ENCODE results near the gene BNC2. TPM values are rescaled to one million over a fixed set of nuclear protein-coding genes. Genes with fewer than 3 reads are reported as not detected.

Gene BNC2
- total and polyA plus RNA-seq, 2 of the 4 experiments (the other 2 are of a cell fraction) = 15.5 to 45.2 TPM

GRCh38 chr9:16656432-16657169 lies 213.9 kb downstream of the BNC2 start:
- Histone ChIP-seq H3K9ac (ENCODE audit: low read depth, low read length) (no peak overlapping the region), H4K8ac (ENCODE audit: low read depth in 2 of 2, low read length in 2 of 2) (peak overlapping the region in 1 of 2 experiments; percentile 29; a peak in 1 of 4 replicates), H3K4me3 (ENCODE audit: insufficient read depth, low read depth, low read length) (no peak overlapping the region), H3K9me1 (ENCODE audit: insufficient read depth, low read length) (peaks cover 8% of the 10 kb centered on the region), H3K4ac (ENCODE audit: low read depth, low read length) (0 out of 2 replicates have a peak overlapping the region, but pooled peaks have one; percentile 15), H3K27me3 (ENCODE audit: control insufficient read depth, insufficient read depth, low read length) (no peaks in the 10 kb centered on the region), H2AK9ac (replicated peaks; ENCODE audit: low read depth, low read length, poor library complexity) (no peak overlapping the region), H3K4me2 (ENCODE audit: low read depth, low read length) (no peak overlapping the region), H3K23ac (ENCODE audit: low read depth, low read length) (peak overlapping the region; percentile 79; the same call in 1 of the 2 replicates), H2BK20ac (ENCODE audit: low read depth, low read length) (0 out of 2 replicates have a peak overlapping the region, but pooled peaks have one; percentile 27), H4K91ac (ENCODE audit: insufficient read depth, low read depth, low read length) (peak overlapping the region; percentile 43; the same call in 1 of the 2 replicates), H3K36me3 (ENCODE audit: control insufficient read depth, insufficient read depth, low read length) (peaks cover 3% of the 10 kb centered on the region), H3K27ac (ENCODE audit: insufficient read depth, low read length) (no peak overlapping the region), H2BK15ac (ENCODE audit: low read depth, low read length) (no peak overlapping the region; the same call in 2 of the 3 replicates), H3K14ac (replicated peaks; ENCODE audit: low read depth, low read length) (peak overlapping the region; percentile 64), H2AK5ac (ENCODE audit: low read depth, low read length) (peak overlapping the region; percentile 5; the same call in 1 of the 2 replicates), H2AFZ (replicated peaks; ENCODE audit: low read length, poor library complexity) (no peak overlapping the region), H3K56ac (ENCODE audit: extremely low read depth, insufficient read depth, low read length) (no peak overlapping the region), H3K18ac (ENCODE audit: low read depth, low read length) (no peak overlapping the region), H4K20me1 (ENCODE audit: insufficient read depth, low read length) (peaks cover 3% of the 10 kb centered on the region; the same call in 1 of the 2 replicates), H2BK120ac (ENCODE audit: low read depth, low read length) (peak overlapping the region; percentile 54), H2BK5ac (ENCODE audit: low read depth, low read length, poor library complexity, severe bottlenecking) (peak overlapping the region; percentile 19), H3K4me1 (ENCODE audit: control insufficient read depth, insufficient read depth, low read length) (peaks cover 14% of the 10 kb centered on the region; the same call in 1 of the 2 replicates), H3K79me1 (ENCODE audit: low read depth in 1 of 2, low read length in 2 of 2) (peaks cover 13 to 53% of the 10 kb centered on the region in 2 experiments), H4K5ac (ENCODE audit: low read depth, low read length) (no peak overlapping the region), H3K9me3 (ENCODE audit: control insufficient read depth, insufficient read depth, low read length) (no peaks in the 10 kb centered on the region)
- WGBS, 2 experiments (ENCODE audit: extremely low coverage in 2 of 2, insufficient read length in 1 of 2) = no CpG with 5 or more reads among the region's 2 CpGs
- dilution Hi-C loops (cut with HindIII; ENCODE audit: low sequenced_read_pairs, unreplicated experiment) = no loop called here
- ATAC-seq (ENCODE audit: low read depth) = no peak; the same call in 1 of the 2 replicates
- in situ Hi-C loops (cut with MboI; ENCODE audit: low sequenced_read_pairs) = no loop called here
- DNase-seq = peak; percentile 55
- TF ChIP-seq CTCF (conservative IDR thresholded peaks at IDR 0.05; ENCODE audit: low read depth, low read length) (no peak), MXI1 (IDR thresholded peaks at IDR 0.05; ENCODE audit: borderline replicate concordance, low read depth, low read length) (no peak), ELK1 (IDR thresholded peaks at IDR 0.05; ENCODE audit: borderline replicate concordance, low read depth, low read length) (no peak), MAZ (IDR thresholded peaks at IDR 0.05; ENCODE audit: borderline replicate concordance, low read depth, low read length) (no peak), RCOR1 (IDR thresholded peaks at IDR 0.05; ENCODE audit: insufficient replicate concordance, low read length) (no peak), SMC3 (IDR thresholded peaks at IDR 0.05; ENCODE audit: low read depth, low read length) (no peak), CEBPB (IDR thresholded peaks at IDR 0.05; ENCODE audit: low read depth, low read length) (no peak), CHD1 (IDR thresholded peaks at IDR 0.05; ENCODE audit: low read depth, low read length) (no peak), MAFK (IDR thresholded peaks at IDR 0.05; ENCODE audit: low read depth, low read length) (no peak), NFE2L2 (IDR thresholded peaks at IDR 0.05; ENCODE audit: low read depth, low read length) (no peak), FOS (IDR thresholded peaks at IDR 0.05; ENCODE audit: low read depth, low read length) (no peak), POLR2A (IDR thresholded peaks at IDR 0.05; ENCODE audit: low read depth, low read length) (no peak), RAD21 (IDR thresholded peaks at IDR 0.05; ENCODE audit: low read length) (no peak), RFX5 (IDR thresholded peaks at IDR 0.05; ENCODE audit: low read depth, low read length) (no peak), BHLHE40 (IDR thresholded peaks at IDR 0.05; ENCODE audit: low read depth, low read length) (no peak)
- intact Hi-C loops (cut with micrococcal nuclease) = no loop called here
- ChIA-PET CTCF (interaction anchor here (0.6 to 0.8 kb wide), 2 partner anchors 11 to 75 kb away, joined by 3 read pairs; no protein-coding TSS in a partner anchor), POLR2A (ENCODE audit: unreplicated experiment) (no interaction called here)
- no TSS peak for BruUV-seq (replicated peaks)
